ENCODE results near the gene ZACN.

ZACN gene

GRCh38 chr17:76103274-76104139, 24.5 kb downstream of the ZACN start, which contains the start of gene EXOC7:
TSS of gene EXOC7 (minus strand) at chr17:76103787. CDS start at chr17:76103692, 95 bp downstream.
- TF ChIP-seq CTCF (IDR thresholded peaks at IDR 0.05; ENCODE audit: extremely low read depth, missing control alignments): no peak
- DNase-seq (ENCODE audit: low spot score): peak; percentile 97

- no peak for DNase-seq (ENCODE audit: low spot score)
- TF ChIP-seq CTCF (IDR thresholded peaks at IDR 0.05; ENCODE audit: extremely low read depth, missing control alignments): no peak
These were observed 25.3 kb downstream of the ZACN start for GRCh38 chr17:76104140-76104895.

GRCh38 chr17:76104896-76105231, 25.9 kb downstream of the ZACN start:
- DNase-seq (ENCODE audit: low spot score): no peak
- no peak for TF ChIP-seq CTCF (IDR thresholded peaks at IDR 0.05; ENCODE audit: extremely low read depth, missing control alignments)

GRCh38 chr17:76106703-76107102, 27.7 kb downstream of the ZACN start:
- no peak for TF ChIP-seq CTCF (IDR thresholded peaks at IDR 0.05; ENCODE audit: extremely low read depth, missing control alignments)
- no peak for DNase-seq (ENCODE audit: low spot score)

GRCh38 chr17:76107509-76107908, 28.5 kb downstream of the ZACN start:
- DNase-seq (ENCODE audit: low spot score): no peak
- TF ChIP-seq CTCF (IDR thresholded peaks at IDR 0.05; ENCODE audit: extremely low read depth, missing control alignments): no peak

GRCh38 chr17:76111956-76112355, 33.0 kb downstream of the ZACN start:
- TF ChIP-seq CTCF (IDR thresholded peaks at IDR 0.05; ENCODE audit: extremely low read depth, missing control alignments): no peak
- no peak for DNase-seq (ENCODE audit: low spot score)

- TF ChIP-seq CTCF (IDR thresholded peaks at IDR 0.05; ENCODE audit: extremely low read depth, missing control alignments): no peak
- no peak for DNase-seq (ENCODE audit: low spot score)
These were observed 36.3 kb downstream of the ZACN start for GRCh38 chr17:76115138-76115754.
